Immature natural killer cell (primary cell): ENCODE measurements around the gene PDE4D. TPM values are rescaled to one million over a fixed set of nuclear protein-coding genes. Genes with fewer than 3 reads are reported as not detected.

Experiments used
- DNase-seq, 3 donors: peaks; one replicate each; pipeline ENCODE4 v3.0.0; 2022; ENCODE audit warnings: mixed read lengths in 1 of 3
- H3K27ac Mint-ChIP-seq, 6 donors: one replicate each; pipeline ENCODE4 v1.8.0; 2020; ENCODE audit warnings: mixed read lengths in 6 of 6, mild to moderate bottlenecking in 5 of 6, inconsistent platforms in 4 of 6, moderate library complexity in 3 of 6
- H3K27me3 Mint-ChIP-seq, 3 donors: one replicate each; pipeline ENCODE4 v1.8.0; 2020 to 2021; ENCODE audit warnings: low read depth in 3 of 3, mild to moderate bottlenecking in 3 of 3, mixed read lengths in 3 of 3, moderate library complexity in 3 of 3, inconsistent platforms in 1 of 3
- H3K36me3 Mint-ChIP-seq, 3 donors: one replicate each; pipeline ENCODE4 v1.8.0; 2020; ENCODE audit warnings: mixed read lengths in 3 of 3, inconsistent platforms in 2 of 3, mild to moderate bottlenecking in 2 of 3
- H3K4me1 Mint-ChIP-seq, 2 donors: one replicate each; pipeline ENCODE4 v1.8.0; 2020; ENCODE audit warnings: inconsistent platforms in 2 of 2, mild to moderate bottlenecking in 2 of 2, mixed read lengths in 2 of 2, moderate library complexity in 1 of 2
- H3K4me3 Mint-ChIP-seq, 5 donors: one replicate each; pipeline ENCODE4 v1.8.0; 2020; ENCODE audit warnings: mild to moderate bottlenecking in 5 of 5, mixed read lengths in 5 of 5, inconsistent platforms in 3 of 5, moderate library complexity in 3 of 5
- H3K9me3 Mint-ChIP-seq, 6 donors: one replicate each; pipeline ENCODE4 v1.8.0; 2020; ENCODE audit warnings: mild to moderate bottlenecking in 6 of 6, mixed read lengths in 6 of 6, inconsistent platforms in 4 of 6, moderate library complexity in 3 of 6
- polyA plus RNA-seq, 3 donors: library from polyadenylated mRNA; unstranded; fragments of 300-500 nt; fragmentation: Illumina TruSeq; gene quantifications; one replicate each; pipeline ENCODE4 v1.2.3, GENCODE V29; 2021

PDE4D gene
- polyA plus RNA-seq, 3 donors from 2014 or later: 10.7 to 15.4 (median 12.6) TPM

DNA sequence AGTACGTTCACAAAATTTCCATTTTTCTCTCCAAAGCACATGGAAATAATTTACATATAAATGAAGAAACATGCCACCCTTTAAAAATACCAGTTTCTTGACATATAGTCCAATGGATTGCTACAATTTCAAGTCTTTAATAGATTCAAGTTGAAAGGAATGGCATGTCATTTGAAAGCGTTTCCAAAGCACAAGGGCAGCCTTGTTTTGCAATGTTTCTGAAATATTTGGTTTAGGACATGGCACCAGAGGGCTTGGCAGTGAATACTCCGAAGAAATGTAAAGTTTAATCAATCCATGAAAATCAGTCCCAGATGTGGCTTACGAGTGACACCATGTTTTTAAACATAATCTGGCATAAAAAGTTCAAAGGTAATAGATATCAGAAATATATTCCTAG, 333.7 kb downstream of the PDE4D start:
- H3K9me3 Mint-ChIP-seq: peaks cover 0 to 1% (median 0%) of the 10 kb centered on the region in 6 donors
- H3K4me3 Mint-ChIP-seq: no peak overlapping the region
- peaks cover 0 to 3% (median 1%) of the 10 kb centered on the region in 3 donors for H3K27me3 Mint-ChIP-seq
- H3K27ac Mint-ChIP-seq: no peak overlapping the region
- H3K4me1 Mint-ChIP-seq: peaks cover 19 to 28% of the 10 kb centered on the region in 2 donors
- no peaks in the 10 kb centered on the region for H3K36me3 Mint-ChIP-seq
- DNase-seq: no peak

- H3K27ac Mint-ChIP-seq: no peak overlapping the region
- peaks cover 19 to 28% of the 10 kb centered on the region in 2 donors for H3K4me1 Mint-ChIP-seq
- H3K36me3 Mint-ChIP-seq: no peaks in the 10 kb centered on the region
- H3K27me3 Mint-ChIP-seq: peaks cover 0 to 3% (median 1%) of the 10 kb centered on the region in 3 donors
- H3K9me3 Mint-ChIP-seq: peaks cover 0 to 1% (median 0%) of the 10 kb centered on the region in 6 donors
- DNase-seq: no peak
- H3K4me3 Mint-ChIP-seq: no peak overlapping the region
These were observed 334.2 kb downstream of the PDE4D start for GRCh38 chr5:59559323-59559722.

- H3K36me3 Mint-ChIP-seq: no peaks in the 10 kb centered on the region
- peaks cover 14 to 22% of the 10 kb centered on the region in 2 donors for H3K4me1 Mint-ChIP-seq
- H3K27me3 Mint-ChIP-seq: peaks cover 0 to 3% (median 1%) of the 10 kb centered on the region in 3 donors
- no peak overlapping the region for H3K4me3 Mint-ChIP-seq
- H3K9me3 Mint-ChIP-seq: peaks cover 0 to 1% (median 0%) of the 10 kb centered on the region in 6 donors
- H3K27ac Mint-ChIP-seq: no peak overlapping the region
- no peak for DNase-seq
These were observed 335.0 kb downstream of the PDE4D start for GRCh38 chr5:59558501-59558900.

DNA sequence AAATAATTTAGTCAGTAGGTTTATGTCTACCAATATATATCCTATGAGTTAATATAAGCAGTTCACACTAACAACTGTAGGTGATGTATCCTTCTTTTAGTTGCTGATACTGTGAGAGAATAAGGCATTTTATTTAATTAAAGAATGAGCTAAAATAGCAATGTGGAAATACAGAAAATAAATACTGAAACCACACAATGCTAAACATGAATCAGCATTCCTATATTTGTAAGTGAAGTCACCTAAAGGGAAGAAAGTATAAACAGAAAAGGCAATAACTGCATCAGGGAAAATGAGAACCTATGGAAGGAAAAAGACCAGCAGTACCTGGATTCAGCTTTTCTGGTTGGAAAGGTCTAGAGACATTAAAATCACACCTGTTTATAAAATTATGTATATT, 336.0 kb downstream of the PDE4D start:
- Mint-ChIP-seq H3K27me3 (peaks cover 0 to 1% (median 0%) of the 10 kb centered on the region in 3 donors), H3K4me1 (peaks cover 4 to 13% of the 10 kb centered on the region in 2 donors), H3K9me3 (peaks cover 0 to 1% (median 0%) of the 10 kb centered on the region in 6 donors), H3K4me3 (no peak overlapping the region), H3K27ac (no peak overlapping the region), H3K36me3 (no peaks in the 10 kb centered on the region)
- no peak for DNase-seq

GRCh38 chr5:59555596-59555995, 337.9 kb downstream of the PDE4D start:
- Mint-ChIP-seq H3K36me3 (no peaks in the 10 kb centered on the region), H3K4me1 (peaks cover 0 to 5% of the 10 kb centered on the region in 2 donors), H3K9me3 (peaks cover 0 to 1% (median 0%) of the 10 kb centered on the region in 6 donors), H3K27ac (no peak overlapping the region), H3K4me3 (no peak overlapping the region), H3K27me3 (peaks cover 0 to 2% (median 1%) of the 10 kb centered on the region in 3 donors)
- DNase-seq: no peak

GRCh38 chr5:59554501-59554900, 339.0 kb downstream of the PDE4D start:
- no peaks in the 10 kb centered on the region for H3K4me1 Mint-ChIP-seq
- H3K27ac Mint-ChIP-seq: no peak overlapping the region
- peaks cover 0 to 2% (median 1%) of the 10 kb centered on the region in 3 donors for H3K27me3 Mint-ChIP-seq
- H3K9me3 Mint-ChIP-seq: peaks cover 0 to 1% (median 0%) of the 10 kb centered on the region in 6 donors
- H3K36me3 Mint-ChIP-seq: no peaks in the 10 kb centered on the region
- H3K4me3 Mint-ChIP-seq: no peak overlapping the region
- DNase-seq: no peak

DNA sequence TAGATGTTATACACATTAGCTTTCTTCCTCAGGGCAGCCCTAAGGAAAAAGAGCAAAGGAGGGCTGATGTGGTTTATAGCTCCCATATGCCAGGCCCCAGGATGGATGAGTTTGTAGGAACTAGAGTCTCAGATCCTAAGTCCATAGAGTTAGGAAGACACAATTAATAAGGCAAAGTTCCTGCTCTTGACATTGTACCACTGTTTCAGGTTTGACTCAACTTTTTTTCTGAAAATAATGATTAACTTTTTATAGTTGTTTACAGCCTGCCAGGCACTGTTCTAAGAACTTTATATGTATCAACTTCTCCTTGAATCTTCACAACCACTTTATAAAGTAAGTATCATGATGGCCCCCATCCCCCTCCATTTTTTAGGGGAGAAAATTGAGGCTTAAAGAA, 339.5 kb downstream of the PDE4D start:
- Mint-ChIP-seq H3K4me1 (no peaks in the 10 kb centered on the region), H3K36me3 (no peaks in the 10 kb centered on the region), H3K27ac (no peak overlapping the region), H3K27me3 (peaks cover 0 to 2% (median 1%) of the 10 kb centered on the region in 3 donors), H3K9me3 (peaks cover 0 to 1% (median 0%) of the 10 kb centered on the region in 6 donors), H3K4me3 (no peak overlapping the region)
- no peak for DNase-seq

DNA sequence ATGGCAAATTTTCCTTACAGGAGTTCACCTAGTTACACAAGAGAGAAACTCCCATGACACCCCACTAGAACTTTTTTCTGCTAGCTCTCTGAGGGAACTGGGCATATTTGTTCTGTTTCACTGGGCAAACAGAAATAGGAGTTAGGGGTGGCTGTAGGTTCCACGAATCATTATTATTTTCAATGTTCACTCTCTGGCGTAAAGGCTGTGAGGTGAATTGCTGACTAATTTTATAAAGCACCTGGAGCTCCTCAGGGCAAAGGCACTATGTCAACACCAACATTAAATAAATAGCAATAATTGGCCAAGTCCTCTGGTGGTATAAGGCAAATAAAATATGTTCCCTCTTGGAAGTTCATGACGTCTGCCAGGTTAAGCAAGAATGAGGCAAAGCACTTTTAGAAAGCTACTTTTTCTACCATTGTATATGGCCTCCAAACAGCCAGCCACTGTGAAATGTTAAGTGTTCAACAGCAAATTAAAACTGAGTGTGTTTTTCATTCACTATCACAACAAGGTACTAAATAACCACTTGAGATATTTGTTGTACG, 344.6 kb downstream of the PDE4D start:
- peaks cover under 1 to 4% (median 2%) of the 10 kb centered on the region in 3 donors for H3K27me3 Mint-ChIP-seq
- H3K9me3 Mint-ChIP-seq: peaks cover 0 to 2% (median 0%) of the 10 kb centered on the region in 6 donors
- no peaks in the 10 kb centered on the region for H3K36me3 Mint-ChIP-seq
- no peak overlapping the region for H3K4me3 Mint-ChIP-seq
- no peaks in the 10 kb centered on the region for H3K4me1 Mint-ChIP-seq
- H3K27ac Mint-ChIP-seq: no peak overlapping the region
- no peak for DNase-seq

DNA sequence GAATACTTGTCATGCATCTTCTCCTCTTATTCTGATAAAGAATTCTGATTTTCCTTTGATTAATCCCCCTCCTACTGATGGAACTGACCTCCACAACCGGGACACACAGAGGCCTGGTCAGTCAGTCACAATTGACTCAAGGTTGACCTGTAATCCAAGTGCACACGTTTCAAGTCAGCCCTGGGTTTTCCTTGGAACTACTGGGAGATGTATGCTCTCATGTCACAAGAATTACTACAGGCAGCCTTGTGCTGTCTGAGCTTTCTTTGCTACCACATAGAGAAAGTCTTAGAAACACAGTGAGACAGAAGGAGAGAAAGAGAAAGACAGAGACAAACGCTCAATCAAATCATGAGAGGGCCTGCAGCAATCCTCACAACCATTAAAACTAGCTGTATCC, 345.8 kb downstream of the PDE4D start:
- no peak overlapping the region for H3K27ac Mint-ChIP-seq
- peaks cover 0 to 2% (median 0%) of the 10 kb centered on the region in 6 donors for H3K9me3 Mint-ChIP-seq
- no peak overlapping the region for H3K4me3 Mint-ChIP-seq
- peaks cover 1 to 4% (median 2%) of the 10 kb centered on the region in 3 donors for H3K27me3 Mint-ChIP-seq
- DNase-seq: no peak
- H3K36me3 Mint-ChIP-seq: no peaks in the 10 kb centered on the region
- no peaks in the 10 kb centered on the region for H3K4me1 Mint-ChIP-seq

DNA sequence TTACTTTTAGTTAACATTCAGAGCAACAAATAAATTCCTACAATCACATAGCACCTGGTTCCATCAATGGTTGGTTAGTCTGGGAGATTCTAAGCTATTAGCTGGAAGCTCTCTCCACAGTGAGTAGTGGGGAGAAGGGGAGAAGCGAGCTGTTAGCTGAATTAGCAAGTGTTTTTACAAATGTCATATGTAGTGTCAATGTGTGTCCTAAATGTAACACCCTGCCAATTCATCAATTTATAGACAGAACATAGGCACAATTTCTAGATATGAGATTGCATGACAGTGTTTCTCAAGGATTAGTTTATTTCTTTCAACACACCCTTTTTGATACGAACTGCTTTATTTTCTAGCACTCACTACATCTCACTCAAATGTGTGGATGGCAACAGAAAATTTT, 349.0 kb downstream of the PDE4D start:
- Mint-ChIP-seq H3K4me1 (no peaks in the 10 kb centered on the region), H3K36me3 (no peaks in the 10 kb centered on the region), H3K4me3 (no peak overlapping the region), H3K27me3 (peaks cover 0 to 4% (median 3%) of the 10 kb centered on the region in 3 donors), H3K27ac (no peak overlapping the region), H3K9me3 (peaks cover 0 to 2% (median 0%) of the 10 kb centered on the region in 6 donors)
- no peak for DNase-seq

- Mint-ChIP-seq H3K4me1 (no peaks in the 10 kb centered on the region), H3K27me3 (peaks cover 0 to 4% (median 3%) of the 10 kb centered on the region in 3 donors), H3K9me3 (peaks cover 0 to 2% (median 0%) of the 10 kb centered on the region in 6 donors), H3K36me3 (no peaks in the 10 kb centered on the region), H3K4me3 (no peak overlapping the region), H3K27ac (no peak overlapping the region)
- DNase-seq: no peak
These were observed 349.6 kb downstream of the PDE4D start for GRCh38 chr5:59543821-59544442.

DNA sequence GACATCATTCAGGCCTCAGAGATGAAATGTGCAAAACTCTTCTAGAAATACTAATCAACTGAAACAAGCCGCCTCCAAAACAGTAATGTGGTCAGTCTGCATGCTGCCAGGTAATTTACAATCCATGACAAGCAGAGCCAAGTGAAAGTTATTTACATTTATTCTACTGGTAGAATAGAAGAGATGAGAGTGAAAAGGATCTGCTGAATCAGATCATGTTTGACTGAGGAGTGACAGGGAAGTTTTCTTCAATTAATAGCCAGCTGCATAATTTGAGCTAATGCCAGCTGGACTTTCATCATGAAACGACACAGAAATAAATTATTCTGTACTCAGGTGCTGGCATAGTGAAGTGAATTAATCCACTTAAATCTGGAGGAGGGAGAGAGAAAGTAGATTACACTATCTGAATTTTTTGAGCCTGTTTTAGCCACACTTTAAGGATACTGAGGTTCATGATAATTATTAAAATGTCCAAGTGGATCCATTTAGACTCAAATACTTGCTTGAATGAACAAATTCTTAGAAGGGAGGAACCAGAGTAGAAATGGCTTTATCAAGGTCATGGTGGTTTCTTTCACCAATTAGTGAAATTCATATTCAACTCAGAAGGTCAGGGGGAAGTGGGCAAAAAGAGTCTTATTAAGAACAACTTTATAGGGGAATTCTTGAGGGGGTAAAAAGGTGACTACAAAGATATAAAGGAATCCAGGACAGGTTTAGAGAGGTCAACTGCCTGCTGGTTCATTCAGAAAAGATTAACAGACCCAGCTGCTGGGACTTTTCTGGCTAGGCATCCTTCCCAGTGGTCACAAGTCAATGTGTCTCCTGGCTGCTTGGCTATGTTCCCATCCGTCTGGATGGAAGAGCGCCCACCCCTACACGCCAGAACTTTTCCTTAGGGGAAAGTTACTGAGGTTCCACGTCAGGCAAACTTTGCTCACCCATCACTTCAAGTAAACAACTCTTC, 350.4 kb downstream of the PDE4D start:
- Mint-ChIP-seq H3K4me1 (no peaks in the 10 kb centered on the region), H3K27me3 (peaks cover 0 to 4% (median 3%) of the 10 kb centered on the region in 3 donors), H3K9me3 (no peaks in the 10 kb centered on the region), H3K4me3 (no peak overlapping the region), H3K27ac (no peak overlapping the region), H3K36me3 (no peaks in the 10 kb centered on the region)
- DNase-seq: no peak

DNA sequence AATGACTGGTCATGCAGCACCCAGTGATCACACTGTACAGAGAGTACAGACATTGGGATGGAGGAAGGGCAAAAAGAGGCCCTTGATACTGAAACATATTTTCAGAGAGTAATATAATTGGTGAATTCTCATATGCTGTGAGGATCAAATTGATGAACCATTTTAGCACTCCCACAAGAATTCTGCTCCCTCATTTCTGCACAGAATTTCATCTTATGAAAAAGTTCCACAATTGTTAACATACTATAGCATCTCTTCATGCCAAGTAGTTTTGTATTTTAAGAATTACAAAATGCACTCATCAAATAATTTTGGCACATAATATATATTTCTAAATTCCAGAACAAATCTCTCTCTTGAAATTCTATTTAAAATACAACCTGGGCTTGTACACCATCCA, 351.2 kb downstream of the PDE4D start:
- Mint-ChIP-seq H3K27me3 (peaks cover 0 to 3% (median 0%) of the 10 kb centered on the region in 3 donors), H3K9me3 (no peaks in the 10 kb centered on the region), H3K4me3 (no peak overlapping the region), H3K27ac (no peak overlapping the region), H3K4me1 (no peaks in the 10 kb centered on the region), H3K36me3 (no peaks in the 10 kb centered on the region)
- no peak for DNase-seq

DNA sequence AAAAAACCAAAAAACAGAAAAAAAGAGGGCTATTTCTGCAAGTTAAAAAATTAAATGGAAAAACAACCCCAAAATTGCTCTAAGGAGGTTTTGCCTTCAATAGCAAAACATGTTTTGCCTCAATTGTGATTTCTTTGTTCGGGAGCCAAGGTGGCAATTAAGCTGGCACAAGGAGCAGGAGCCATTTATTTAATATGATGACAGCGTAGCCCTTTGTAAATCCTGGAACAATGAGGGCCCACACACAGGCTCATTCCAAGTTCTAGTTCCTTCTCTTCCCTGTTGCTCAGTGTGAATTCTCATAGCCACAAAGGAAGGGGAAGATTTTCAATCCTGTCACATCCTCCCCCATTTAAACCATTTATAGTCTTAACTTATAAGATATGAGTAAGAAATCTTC, 353.2 kb downstream of the PDE4D start:
- Mint-ChIP-seq H3K4me1 (no peaks in the 10 kb centered on the region), H3K36me3 (no peaks in the 10 kb centered on the region), H3K4me3 (no peak overlapping the region), H3K9me3 (no peaks in the 10 kb centered on the region), H3K27me3 (peaks cover 0 to 3% (median 0%) of the 10 kb centered on the region in 3 donors), H3K27ac (no peak overlapping the region)
- DNase-seq: no peak
